OCI-LY3 (cell line): ENCODE results near the gene TSPAN3.

Experiments
- H2AFZ ChIP-seq: fragments of 200-600, 300-600 bp; shearing (Covaris generic); 2 replicates; pipeline ENCODE4 v1.6.0; 2014; ENCODE audit warnings: antibody characterized with exemption, low read depth, low read length
- H3K27ac ChIP-seq: fragments of 200-600, 300-600 bp; sonication (generic); 2 replicates; pipeline ENCODE4 v1.5.1; 2014; ENCODE audit warnings: mild to moderate bottlenecking, low read length, moderate library complexity, mixed read lengths
- H3K27me3 ChIP-seq: fragments of 200-600, 300-600 bp; sonication (generic); 2 replicates; pipeline ENCODE4 v1.6.1; 2014; ENCODE audit warnings: low read depth, low read length, mixed read lengths
- H3K36me3 ChIP-seq: fragments of 200-600, 300-600 bp; sonication (generic); replicated peaks from 2 replicates; pipeline ENCODE3; 2014; ENCODE audit warnings: low read depth, low read length, mixed read lengths
- H3K4me1 ChIP-seq: fragments of 300-600, 200-600 bp; sonication (generic); 2 replicates; pipeline ENCODE4 v1.6.1; 2014; ENCODE audit warnings: low read length, mixed read lengths
- H3K4me2 ChIP-seq: fragments of 200-600, 300-600 bp; sonication (generic); 2 replicates; pipeline ENCODE4 v1.6.1; 2014; ENCODE audit warnings: low read length, mixed read lengths
- H3K4me3 ChIP-seq: fragments of 300-600, 200-600 bp; sonication (generic); 2 replicates; pipeline ENCODE4 v1.5.1; 2014; ENCODE audit warnings: antibody characterized with exemption, mild to moderate bottlenecking, low read length, moderate library complexity
- H3K79me2 ChIP-seq: fragments of 300-600, 200-600 bp; shearing (Covaris generic); 2 replicates; pipeline ENCODE4 v1.6.1; 2014; ENCODE audit warnings: mild to moderate bottlenecking, low read length, mixed read lengths
- H3K9ac ChIP-seq: fragments of 300-600, 200-600 bp; shearing (Covaris generic); 2 replicates; pipeline ENCODE4 v1.6.0; 2014; ENCODE audit warnings: mild to moderate bottlenecking, low read length, moderate library complexity
- H3K9me3 ChIP-seq: fragments of 200-600, 300-600 bp; shearing (Covaris generic); 2 replicates; pipeline ENCODE4 v1.6.1; 2014; ENCODE audit warnings: low read length, mixed read lengths; ENCODE audit not compliant: insufficient read depth
- H4K20me1 ChIP-seq: fragments of 200-600, 300-600 bp; sonication (generic); 2 replicates; pipeline ENCODE4 v1.6.1; 2016; ENCODE audit warnings: low read length, mixed read lengths; ENCODE audit not compliant: insufficient read depth
- CTCF ChIP-seq: fragments of 200-600, 300-600 bp; sonication (generic); IDR thresholded peaks from 2 replicates; pipeline ENCODE4 v1.5.1; 2014; ENCODE audit warnings: antibody characterized with exemption, low read length, low read depth
- EZH2phosphoT487 ChIP-seq: fragments of 200-600 bp; shearing (Covaris generic); IDR thresholded peaks from 2 replicates; pipeline ENCODE4 v1.6.1; 2018; ENCODE audit warnings: antibody characterized with exemption, mixed run types, low read depth

TSPAN3 gene

GRCh38 chr15:77076323-77076915 is 5.5 kb upstream of the TSPAN3 start:
- Histone ChIP-seq H3K36me3 (no peaks in the 10 kb centered on the region), H4K20me1 (no peaks in the 10 kb centered on the region), H3K9me3 (no peaks in the 10 kb centered on the region)

DNA sequence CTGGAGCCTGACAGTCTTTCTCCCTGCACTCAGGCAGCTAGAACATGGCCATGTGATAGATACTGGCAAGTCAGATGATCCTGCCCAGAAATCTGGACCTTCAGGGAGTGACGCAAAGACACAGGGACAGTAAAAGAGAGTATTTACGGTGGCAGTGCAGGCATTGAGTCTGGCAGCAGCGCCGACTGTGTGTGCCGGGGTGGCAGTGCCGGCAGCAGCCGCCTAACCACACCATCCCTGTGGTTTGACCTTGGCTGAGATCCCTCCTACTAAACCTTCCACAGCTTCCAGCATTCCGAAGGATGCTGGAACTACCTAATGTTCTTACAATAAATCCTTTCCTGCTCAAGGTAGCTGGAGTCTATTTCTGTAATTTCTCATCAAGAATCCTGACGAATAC is 4.6 kb upstream of the TSPAN3 start:
- H3K9ac ChIP-seq: no peak overlapping the region
- no peak overlapping the region for H3K4me2 ChIP-seq
- H3K4me1 ChIP-seq: peaks cover 5% of the 10 kb centered on the region
- H3K79me2 ChIP-seq: peaks cover 4% of the 10 kb centered on the region; the same call in 1 of the 2 replicates
- no peak overlapping the region for H3K4me3 ChIP-seq
- no peaks in the 10 kb centered on the region for H4K20me1 ChIP-seq
- no peak for TF ChIP-seq CTCF
- no peak for TF ChIP-seq EZH2phosphoT487
- H3K36me3 ChIP-seq: no peaks in the 10 kb centered on the region
- H2AFZ ChIP-seq: no peak overlapping the region
- H3K9me3 ChIP-seq: no peaks in the 10 kb centered on the region
- peaks cover 16% of the 10 kb centered on the region for H3K27me3 ChIP-seq
- H3K27ac ChIP-seq: no peak overlapping the region

More at GRCh38 chr15:77076323-77076915, 5.5 kb upstream of the TSPAN3 start:
- Histone ChIP-seq H3K9ac (no peak overlapping the region), H3K4me2 (no peak overlapping the region), H3K4me1 (peaks cover 2% of the 10 kb centered on the region), H3K4me3 (no peak overlapping the region), H3K27ac (no peak overlapping the region), H3K27me3 (peaks cover 16% of the 10 kb centered on the region), H3K79me2 (no peaks in the 10 kb centered on the region), H2AFZ (no peak overlapping the region)
- TF ChIP-seq EZH2phosphoT487: no peak
- no peak for TF ChIP-seq CTCF

DNA sequence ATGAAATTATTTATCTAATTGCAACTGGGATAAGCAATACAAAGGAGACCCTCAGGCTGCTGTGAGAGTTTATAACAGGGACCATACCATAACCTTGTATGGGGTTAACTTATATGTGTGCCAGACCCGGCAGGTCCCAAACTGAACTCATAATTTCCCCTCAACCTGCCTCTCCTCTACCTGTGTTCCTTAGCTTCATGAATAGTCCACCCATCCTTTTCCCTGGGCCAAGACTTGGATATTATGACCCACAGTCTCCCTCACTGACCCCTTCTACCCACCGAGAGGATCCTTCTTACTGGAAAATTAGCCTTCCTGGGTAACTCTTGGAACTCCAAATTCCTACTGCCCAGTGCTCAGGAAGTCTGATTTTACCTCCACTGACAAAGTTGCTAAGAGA is 3.4 kb upstream of the TSPAN3 start:
- peaks cover 4% of the 10 kb centered on the region for H3K36me3 ChIP-seq
- no peak overlapping the region for H2AFZ ChIP-seq
- H3K4me3 ChIP-seq: no peak overlapping the region
- H3K79me2 ChIP-seq: peaks cover 15% of the 10 kb centered on the region
- H3K27me3 ChIP-seq: peaks cover 16% of the 10 kb centered on the region
- peaks cover 6% of the 10 kb centered on the region for H4K20me1 ChIP-seq
- TF ChIP-seq EZH2phosphoT487 (no peak), CTCF (no peak)
- peaks cover 11% of the 10 kb centered on the region for H3K4me1 ChIP-seq
- no peak overlapping the region for H3K9ac ChIP-seq
- no peaks in the 10 kb centered on the region for H3K9me3 ChIP-seq
- no peak overlapping the region for H3K27ac ChIP-seq
- H3K4me2 ChIP-seq: no peak overlapping the region

- peak overlapping the region; percentile 43; the same call in 1 of the 2 replicates for H3K9ac ChIP-seq
- H3K27ac ChIP-seq: no peak overlapping the region
- H4K20me1 ChIP-seq: peaks cover 32% of the 10 kb centered on the region
- peaks cover 43% of the 10 kb centered on the region for H3K79me2 ChIP-seq
- peak overlapping the region; percentile 97 for H2AFZ ChIP-seq
- H3K4me1 ChIP-seq: peaks cover 38% of the 10 kb centered on the region
- peak overlapping the region; percentile 93 for H3K4me3 ChIP-seq
- peak overlapping the region; percentile 53 for H3K4me2 ChIP-seq
- TF ChIP-seq EZH2phosphoT487: no peak
- no peak for TF ChIP-seq CTCF
- no peaks in the 10 kb centered on the region for H3K9me3 ChIP-seq
- peaks cover 16% of the 10 kb centered on the region for H3K27me3 ChIP-seq
- peaks cover 11% of the 10 kb centered on the region for H3K36me3 ChIP-seq
Measured at GRCh38 chr15:77071305-77072223, 655 bp upstream of the TSPAN3 start.
